GM19240 (cell line): ENCODE data around the gene HTT-AS.
"Not testable (repeated sequence)": the region's sequence is repeated elsewhere in the genome, so short reads cannot be mapped to it uniquely, and the experiment has no call there.

Source experiments
- DNase-seq: peaks from one replicate; pipeline ENCODE4 v3.0.0; 2011; ENCODE audit warnings: low spot score; ENCODE audit not compliant: insufficient read length

Gene HTT-AS

DNA sequence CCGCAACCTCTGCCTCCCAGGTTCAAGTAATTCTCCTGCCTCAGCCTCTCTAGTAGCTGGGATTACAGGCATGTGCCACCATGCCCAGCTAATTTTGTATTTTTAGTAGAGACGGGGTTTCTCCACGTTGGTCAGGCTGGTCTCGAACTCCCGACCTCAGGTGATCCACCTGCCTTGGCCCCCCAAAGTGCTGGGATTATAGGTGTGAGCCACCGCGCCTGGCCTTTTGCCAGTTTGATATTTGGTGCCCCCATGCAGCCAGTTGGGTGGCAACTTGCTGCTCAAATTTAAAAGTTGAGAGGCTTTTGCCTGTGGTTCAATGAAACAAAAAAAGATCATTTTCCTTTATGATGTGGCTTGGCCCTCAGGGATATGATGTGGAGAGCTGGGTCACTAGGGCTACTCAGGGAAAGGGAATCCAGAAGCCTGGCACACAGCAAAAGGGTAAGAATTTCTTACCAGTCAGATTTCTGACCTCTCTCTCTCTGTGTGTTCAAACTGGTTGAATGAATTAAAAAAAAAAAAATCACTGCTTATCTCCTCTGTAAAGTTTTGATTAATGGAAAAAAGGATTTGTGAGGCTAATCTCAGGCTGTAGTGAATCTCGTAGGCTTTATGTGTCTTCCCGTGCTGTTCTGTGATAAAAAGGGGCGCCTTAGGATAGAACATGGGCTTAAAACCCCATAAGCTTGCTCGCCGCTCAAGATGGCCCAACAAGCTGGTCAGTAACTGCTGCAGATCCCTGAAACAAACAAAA, 23.0 kb downstream of the HTT-AS start:
- DNase-seq: not testable (repeated sequence)

DNA sequence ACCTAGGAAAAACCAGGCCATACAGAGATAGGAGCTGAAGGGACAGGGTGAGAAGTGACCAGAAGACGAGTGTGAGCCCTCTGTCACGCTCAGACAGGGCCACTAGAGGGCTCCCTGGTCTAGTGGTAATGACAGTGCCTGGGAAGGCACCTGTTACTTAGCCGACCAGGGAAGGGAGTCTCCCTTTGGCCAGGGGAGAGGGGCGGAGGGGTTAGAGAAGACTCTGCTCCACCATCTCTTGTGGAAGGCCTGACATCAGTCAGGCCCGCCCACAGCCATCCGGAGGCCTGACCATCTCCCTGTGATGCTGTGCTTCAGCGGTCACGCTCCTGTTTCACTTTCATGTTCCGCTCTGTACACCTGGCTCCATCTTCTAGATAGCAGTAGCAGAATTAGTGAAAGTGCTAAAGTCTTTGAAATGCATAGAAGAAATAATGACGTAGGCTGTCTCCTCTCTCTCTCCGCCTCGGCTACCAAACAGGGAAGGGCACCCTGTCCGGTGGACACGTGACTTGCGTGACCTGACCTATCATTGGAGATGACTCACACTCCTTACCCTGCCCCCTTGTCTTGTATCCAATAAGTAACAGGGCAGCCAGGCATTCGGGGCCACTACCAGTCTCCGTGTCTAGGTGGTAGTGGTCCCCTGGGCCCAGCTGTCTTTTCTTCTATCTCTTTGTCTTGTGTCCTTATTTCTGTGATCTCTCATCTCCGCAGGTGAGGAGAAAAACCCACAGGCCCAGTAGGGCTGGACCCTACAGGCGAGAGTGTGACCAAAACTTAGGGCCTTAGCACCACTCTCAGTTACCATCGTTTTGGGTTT, 26.7 kb downstream of the HTT-AS start:
- no peak for DNase-seq

DNA sequence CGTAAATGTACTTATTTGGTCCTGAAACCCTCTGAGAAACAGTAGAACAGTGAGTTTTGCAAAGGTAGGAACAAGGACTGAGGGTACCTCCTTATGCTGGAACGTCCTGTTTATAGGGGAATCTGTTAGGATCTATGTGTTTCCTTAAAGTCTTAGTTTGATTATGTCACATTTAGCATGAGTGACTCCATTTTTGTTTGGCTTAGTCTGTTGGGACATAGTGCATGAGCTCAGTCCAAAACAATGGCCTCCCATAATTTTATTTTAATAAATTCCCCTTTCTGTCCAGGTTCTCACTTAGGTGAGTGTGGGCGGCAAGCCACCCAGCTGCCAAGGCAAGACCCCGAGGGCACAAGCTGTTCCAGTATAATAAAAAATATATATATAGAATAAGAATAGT, 27.7 kb downstream of the HTT-AS start:
- no peak for DNase-seq

DNA sequence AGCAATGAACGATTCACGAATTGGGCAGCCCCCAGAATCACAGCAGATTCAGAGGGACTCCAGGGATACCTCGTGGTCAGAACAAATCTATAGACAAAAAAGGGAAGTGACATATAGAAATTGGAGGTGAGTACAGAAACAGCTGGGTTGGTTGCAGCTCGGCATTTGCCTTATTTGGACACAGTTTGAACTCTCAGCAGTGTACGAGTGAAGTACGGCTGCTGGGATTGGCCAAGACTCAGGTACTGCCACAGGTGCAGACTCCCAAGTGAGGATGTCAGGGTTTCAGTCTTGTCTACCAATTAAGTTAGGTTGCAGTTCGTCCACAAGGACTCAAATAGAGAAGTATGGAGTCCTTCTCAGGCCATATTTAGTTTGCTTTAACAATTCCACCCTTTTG, 28.2 kb downstream of the HTT-AS start:
- DNase-seq: no peak

DNA sequence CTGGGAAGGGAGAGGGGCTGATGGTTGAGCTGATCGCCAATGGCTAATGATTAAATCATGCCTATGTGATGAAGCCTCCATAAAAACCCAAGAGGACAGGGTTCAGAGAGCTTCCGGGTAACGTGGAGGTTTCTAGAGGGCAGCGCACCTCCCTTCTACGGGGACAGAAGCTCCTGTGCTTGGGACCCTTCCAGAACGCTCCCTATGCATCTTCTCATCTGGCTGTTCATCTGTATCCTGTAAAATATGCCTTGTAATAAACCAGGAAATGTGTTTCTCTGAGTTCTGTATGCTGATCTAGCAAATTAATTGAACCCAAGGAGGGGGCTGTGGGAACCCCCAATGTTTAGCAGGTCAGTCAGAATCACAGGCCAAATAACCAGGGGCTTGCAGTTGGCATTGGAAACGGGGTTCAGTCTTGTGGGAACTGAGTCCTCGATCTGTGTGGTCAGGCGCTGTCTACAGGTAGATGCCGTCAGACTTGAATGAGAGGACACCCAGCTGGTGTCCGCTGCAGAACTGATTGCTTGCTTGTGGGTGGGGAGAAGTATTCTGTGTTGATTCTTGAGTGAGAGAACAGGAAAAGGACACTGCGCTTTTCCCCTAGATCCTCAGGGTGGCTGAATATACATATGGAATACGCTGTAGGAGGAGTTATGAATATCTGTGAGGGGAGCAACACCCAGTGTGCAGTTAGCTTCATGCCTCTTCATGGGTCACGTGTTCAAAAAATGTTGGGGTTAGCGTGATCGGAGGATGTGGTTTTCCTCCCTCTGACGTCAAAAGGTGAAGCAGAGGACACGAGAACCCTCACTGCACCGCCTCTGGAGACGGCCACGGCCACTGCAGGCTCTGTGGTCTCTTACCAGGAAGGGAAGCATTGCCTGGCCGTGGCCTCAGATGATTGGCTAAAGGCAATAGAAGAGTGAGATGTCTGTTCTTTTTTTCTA, 29.2 kb downstream of the HTT-AS start:
- no peak for DNase-seq

DNA sequence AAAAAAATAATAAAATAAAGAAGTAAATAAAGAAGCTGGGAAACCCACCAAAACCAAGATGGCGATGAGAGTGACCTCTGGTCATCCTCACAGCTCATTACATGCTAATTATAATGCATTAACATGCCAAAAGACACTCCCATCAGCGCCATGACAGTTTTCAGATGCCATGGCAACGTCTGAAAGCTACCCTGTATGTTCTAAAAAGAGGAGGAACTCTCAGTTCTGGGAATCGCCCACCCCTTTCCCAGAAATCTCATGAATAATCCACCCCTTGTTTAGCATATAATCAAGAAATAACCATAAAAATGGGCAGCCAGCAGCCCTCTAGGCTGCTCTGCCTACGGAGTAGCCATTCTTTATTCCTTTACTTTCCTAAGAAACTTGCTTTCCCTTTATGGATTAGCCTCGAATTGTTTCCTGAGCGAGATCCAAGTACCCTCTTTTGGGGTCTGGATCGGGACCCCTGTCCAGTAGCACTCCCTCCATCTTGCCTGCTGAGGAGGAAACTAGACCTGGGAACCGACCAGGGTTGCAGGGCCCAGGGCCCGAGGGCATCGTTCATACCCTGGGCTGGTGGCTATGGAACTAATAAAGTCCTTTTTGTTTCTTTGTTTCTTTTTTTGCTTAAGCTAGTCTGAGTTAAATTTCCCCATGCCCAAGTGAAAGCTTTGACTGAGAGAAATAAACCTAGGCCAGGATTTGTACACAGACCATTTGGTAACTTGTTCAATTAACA, 30.9 kb downstream of the HTT-AS start:
- no peak for DNase-seq

DNA sequence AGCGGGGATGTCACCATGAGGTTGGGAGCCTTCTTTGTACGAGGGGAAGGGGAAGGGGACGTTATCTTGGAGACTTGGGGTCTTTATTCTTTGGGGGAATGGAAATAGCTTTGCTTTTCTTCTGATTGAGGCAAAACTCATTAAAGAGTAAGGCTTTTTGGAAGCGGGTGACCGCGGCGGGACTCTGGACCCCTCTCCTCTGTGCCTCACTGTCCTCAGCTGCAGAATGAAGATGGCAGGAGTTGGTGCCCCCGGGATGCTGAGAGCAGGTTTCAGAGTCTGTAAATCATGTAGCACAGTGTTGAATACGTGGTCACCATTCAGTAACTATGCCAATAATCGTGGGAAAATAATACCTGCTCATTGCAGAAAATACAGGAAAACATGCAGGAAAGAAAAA, 32.1 kb downstream of the HTT-AS start:
- DNase-seq: no peak

DNA sequence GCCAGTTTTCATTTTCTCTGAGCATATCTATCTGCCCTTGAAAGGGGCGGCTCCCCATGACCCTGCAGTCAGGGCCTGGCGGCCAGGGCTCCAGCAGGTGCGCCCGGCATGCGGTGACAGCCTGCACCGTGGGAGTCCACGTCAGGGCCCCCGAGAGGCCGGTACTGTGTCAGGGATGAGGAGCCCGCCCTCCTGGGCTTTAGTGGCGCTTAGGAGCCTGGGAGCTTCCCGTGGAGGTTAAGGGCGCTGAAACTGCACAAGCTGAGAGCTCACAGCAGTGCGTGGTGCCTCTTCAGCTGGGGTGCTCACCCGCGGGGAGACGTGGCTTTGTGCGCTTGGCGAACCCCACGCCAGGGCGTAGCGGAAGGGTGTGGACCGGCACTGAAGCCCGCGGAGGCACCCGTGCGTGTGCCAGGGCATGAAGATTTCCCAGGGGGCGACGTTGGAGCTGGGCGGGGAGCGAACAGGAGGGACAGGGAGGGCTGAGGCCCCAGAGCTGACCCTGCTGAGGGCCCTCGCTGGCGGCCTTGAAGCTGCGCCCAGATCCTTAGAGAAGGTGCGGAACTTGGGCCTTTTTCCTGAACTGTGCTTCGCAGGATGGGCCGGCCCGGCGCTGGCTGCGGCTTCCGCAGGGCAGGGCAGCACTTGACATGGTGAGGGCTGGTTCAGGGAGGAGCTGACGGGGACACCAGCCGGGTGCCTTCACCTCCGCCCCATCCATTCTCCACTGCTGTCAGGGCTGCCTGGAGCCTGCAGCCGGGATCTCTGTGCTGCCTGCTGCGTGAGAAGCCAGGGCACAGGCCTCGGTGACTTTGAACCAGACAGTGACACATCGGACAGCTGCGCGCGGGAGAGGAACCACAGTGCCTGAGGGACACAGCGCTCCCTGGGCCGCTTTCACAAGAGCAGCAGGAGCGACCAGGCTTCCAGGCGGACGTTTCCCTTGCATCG, 32.9 kb downstream of the HTT-AS start:
- no peak for DNase-seq

DNA sequence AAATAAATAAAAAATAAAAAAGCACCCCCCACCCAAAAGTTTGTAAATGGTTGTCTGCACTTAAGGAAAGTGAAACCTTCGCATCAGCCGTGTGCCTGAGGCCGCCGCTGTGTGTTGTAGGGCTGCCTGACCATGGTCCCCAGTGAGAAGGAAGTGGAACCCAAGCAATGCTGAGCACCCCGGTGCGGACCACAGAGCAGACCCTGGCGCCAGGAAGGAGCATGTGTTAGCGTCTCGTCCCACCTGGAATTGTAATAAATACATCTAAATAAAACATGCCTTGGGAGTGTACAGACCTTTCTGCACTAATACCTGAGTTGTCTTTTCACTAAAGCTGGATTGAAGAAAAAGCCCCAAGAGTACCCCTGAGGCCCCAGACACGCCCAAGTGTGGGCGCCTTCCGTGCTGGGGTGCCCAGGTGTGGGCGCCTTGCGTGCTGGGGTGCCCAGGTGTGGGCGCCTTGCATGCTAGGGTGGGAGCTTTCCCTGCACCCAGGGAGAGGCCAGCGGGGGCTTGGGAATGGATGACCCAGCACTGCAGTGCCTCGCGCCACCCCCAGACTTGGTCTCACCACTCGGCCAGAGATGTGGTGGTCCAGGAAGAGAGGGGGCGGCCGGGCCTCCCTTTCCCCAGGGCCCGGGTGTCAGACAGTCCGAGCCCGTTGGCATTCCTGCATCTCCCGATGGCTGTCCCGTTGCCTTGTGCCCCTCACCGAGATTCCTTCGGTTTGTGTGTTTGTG, 33.7 kb downstream of the HTT-AS start:
- DNase-seq: no peak

DNA sequence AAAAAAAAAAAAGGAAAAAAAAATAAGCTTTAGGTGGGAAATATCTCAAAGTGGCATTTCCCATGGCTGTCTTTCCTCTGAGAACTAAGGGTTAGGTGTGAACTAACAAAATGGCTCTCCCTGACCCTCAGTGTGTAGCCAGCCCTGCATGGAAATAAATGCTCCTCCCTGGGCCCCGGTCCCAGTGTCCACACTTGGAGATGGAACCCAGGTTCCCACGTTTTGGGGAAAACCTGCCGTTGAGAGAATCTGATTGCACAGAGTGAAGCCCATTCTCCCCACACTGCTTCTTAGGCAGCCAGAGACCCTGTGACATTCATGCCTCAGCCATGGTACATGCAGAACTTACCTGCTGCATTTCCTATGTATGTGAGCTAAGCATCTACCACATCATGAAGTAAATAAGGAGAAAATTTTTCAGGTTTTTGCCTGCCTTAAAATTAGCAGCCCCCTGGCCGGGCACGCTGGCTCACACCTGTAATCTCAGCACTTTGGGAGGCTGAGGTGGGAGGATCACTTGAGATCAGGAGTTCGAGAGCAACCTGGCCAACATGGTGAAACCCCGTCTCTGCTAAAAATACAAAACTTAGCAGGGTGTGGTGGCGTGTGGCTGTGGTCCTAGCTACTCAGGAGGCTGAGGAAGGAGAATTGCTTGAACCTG, 34.5 kb downstream of the HTT-AS start:
- DNase-seq: no peak

DNA sequence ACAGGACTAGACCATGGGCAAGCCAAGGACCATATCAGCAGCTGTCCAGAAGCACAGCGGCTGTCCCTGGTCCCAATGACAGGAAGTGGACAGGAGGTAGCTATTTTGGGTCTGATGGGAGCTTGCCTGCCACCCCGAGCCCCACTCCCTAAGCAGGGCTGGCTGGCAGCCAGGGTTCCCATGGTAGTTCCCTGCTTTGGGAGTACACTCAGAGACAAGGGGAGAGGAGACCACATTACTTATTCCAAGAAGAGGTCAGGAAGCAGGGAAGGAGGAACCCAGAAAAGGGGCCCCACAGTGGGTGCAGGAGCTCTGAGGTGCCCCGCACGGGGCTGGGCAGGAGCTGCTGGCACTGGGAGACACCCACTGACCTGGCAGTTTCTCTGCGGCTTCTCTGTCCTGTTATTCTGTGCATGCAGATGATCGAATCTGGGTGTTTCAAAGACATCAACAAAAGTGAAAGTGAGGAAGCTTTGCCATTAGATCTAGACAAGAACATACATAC, 36.3 kb downstream of the HTT-AS start:
- no peak for DNase-seq

DNA sequence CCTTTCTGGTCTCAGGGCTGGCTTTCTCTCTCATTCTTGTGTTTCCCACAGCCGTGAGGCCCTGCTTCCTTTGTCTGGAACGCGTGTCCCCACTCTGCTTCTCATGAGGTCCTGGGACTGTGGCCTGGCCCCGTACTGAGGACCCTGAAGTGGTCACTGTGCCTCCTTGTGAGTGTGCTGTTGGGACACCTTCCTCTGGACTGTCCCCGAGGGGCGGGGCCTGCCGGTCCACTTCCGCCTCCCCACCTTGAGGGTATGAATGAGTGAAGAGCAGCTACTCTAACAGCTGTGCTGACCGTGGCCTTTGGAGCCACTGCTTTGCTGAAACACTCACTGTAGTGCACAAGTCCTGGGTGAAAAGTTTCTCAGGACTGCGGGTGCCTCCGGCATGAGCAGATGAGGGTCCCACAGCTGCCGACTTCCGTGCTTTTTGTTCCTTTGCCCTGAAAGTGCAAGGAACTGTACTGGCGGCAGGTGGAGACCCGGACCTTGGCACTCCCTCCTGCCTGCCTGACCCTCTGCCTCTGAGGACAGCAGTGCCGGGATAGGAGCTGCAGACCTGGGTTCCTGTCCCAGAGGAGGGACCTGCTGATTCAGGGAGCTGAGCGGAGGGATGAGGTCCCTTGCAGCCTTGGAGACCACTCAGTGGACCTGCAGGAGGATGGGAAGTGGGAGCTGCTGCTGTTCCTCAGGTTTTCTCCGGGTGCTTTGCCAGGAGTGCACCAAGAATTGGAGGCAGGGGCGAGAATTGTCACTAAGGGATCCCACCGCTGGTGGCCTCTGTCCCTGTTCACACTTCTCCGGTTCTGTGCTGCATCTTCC, 38.0 kb downstream of the HTT-AS start:
- no peak for DNase-seq

DNA sequence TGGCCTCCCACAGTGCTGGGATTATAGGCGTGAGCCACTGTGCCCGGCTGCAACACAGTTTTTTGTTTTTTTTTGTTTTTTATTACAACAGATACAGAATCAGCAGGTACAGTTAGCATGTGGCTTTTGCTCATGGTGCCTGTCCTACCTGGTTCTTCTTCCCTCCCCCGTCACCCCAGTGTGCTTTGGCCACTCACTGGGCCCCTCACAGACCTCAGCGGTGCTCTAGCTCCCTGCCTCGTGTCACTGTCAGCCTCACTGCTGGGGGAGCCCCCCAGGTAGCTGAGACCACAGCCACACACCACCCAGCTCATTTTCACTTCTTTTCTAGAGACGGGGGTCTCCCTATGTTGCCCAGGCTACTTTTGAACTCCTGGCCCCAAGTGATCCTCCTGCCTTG, 38.7 kb downstream of the HTT-AS start:
- DNase-seq: no peak

DNA sequence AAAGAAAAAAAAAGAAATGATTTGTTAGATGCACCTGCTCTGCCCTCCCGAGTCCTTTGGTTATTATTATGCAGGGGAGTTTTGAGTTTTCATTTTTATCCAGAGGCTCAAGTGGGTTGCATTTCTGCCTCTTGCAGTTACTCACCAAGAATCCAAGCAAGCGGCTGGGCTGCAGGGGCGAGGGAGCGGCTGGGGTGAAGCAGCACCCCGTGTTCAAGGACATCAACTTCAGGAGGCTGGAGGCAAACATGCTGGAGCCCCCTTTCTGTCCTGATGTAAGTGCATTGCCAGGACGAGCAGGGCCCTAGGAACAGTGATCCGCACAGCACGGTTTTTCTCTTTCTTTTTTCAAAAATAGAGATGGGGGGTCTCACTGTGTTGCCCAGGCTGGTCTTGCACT, 39.1 kb downstream of the HTT-AS start:
- no peak for DNase-seq

DNA sequence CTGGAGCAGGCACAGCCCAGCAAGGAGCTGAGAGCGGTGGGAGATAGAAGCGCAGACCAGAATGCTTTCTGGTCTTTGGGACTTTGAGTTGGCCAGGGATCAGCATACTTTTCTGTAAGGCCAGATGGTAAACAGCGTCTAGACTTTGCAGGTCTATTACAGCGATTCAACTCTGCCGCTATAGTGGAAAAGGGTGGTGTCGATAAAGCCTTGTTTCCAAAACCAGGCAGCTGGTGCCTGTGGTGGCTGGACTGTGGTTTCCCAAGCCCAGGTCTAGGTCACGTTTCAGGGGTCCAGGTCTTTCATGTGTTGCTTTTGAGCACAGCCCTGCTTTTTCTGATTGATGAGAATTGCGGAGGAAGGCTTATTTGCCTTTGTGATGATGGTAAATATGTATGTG, 40.1 kb downstream of the HTT-AS start:
- no peak for DNase-seq

DNA sequence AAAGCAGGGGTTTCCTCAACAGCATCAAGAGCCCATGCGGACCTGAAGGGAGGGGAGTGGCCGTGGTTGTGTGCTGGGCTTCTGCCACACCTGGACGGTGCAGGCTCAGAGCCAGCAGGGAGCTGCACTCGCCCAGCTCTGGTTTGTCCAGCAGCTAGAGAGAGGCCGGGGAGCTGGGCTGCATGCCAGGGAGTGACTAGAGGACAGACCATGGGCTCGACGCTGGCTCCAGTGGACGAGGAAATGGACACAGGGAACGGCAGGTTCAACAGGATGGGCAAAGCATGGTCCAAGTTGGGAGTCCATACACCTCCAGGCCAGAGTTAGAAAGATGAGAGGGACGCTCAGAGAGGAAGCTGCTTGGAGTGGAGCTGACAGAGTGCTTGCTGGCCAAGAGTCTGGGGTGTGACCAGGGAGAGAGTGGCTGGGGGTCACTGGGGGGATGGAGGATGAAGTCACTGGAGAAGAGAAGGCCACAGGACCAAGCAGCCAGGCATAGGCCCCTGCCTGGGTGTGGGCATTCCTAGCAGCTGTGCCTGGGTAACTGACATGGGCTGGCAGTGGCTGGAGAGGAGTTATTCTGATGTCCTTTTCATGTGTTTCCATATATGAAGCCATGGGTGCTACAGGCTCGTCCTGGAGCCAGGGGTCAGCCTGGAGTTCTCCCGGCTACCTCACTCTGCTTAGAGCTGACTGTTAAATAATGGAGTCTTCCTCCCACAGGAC, 42.8 kb downstream of the HTT-AS start:
- no peak for DNase-seq
